Naive thymus-derived CD4-positive, alpha-beta T cell (primary cell): ENCODE measurements around the gene PRICKLE4. TPM values are rescaled to one million over a fixed set of nuclear protein-coding genes. Genes with fewer than 3 reads are reported as not detected.

ENCODE experiments used
- ATAC-seq: fragments of 150-1000 bp; cut with Tn5 transposase; 2 replicates; pipeline ENCODE4 v1.10.0; 2021; ENCODE audit warnings: mild to moderate bottlenecking, moderate library complexity
- CTCF ChIA-PET: fragments of 350-600 bp; sonication (Branson Sonifier 250); formaldehyde crosslinking; loops from one replicate; lab custom pipeline; 2021; ENCODE audit warnings: antibody characterized with exemption; lab: Charles Lee
- POLR2A ChIA-PET: fragments of 350-600 bp; sonication (Branson Sonifier 250); formaldehyde crosslinking; loops from one replicate; lab custom pipeline; 2021; ENCODE audit warnings: antibody characterized with exemption, inconsistent platforms; lab: Charles Lee
- DNase-seq, 9 donors: peaks; one replicate each; pipeline versions ENCODE4 v3.0.0 to v3.0.0-alpha.2; 2020 to 2022; ENCODE audit warnings: mixed read lengths in 1 of 9
- H3K27ac ChIP-seq: one replicate; pipeline ENCODE4 v1.7.0; 2013; ENCODE audit warnings: mild to moderate bottlenecking, low read depth, low read length, moderate library complexity
- H3K27me3 ChIP-seq, 2 donors: one replicate each; pipeline ENCODE4 v1.7.0; 2013; ENCODE audit warnings: low read length in 2 of 2, mild to moderate bottlenecking in 2 of 2, moderate library complexity in 2 of 2; ENCODE audit not compliant: control insufficient read depth in 2 of 2, insufficient read depth in 2 of 2
- H3K36me3 ChIP-seq, 3 experiments: 1 replicate in 2 of 3; 2 replicates in 1 of 3; pipeline ENCODE4 v1.7.0; 2013; ENCODE audit warnings: low read length in 3 of 3, mild to moderate bottlenecking in 3 of 3, moderate library complexity in 1 of 3; ENCODE audit not compliant: insufficient read depth in 3 of 3, control insufficient read depth in 2 of 3
- H3K4me1 ChIP-seq, 2 donors: one replicate each; pipeline ENCODE4 v1.7.0; 2013; ENCODE audit warnings: low read length in 2 of 2, mild to moderate bottlenecking in 2 of 2, moderate library complexity in 1 of 2; ENCODE audit not compliant: control insufficient read depth in 2 of 2, insufficient read depth in 2 of 2
- H3K4me3 ChIP-seq: 2 replicates; pipeline ENCODE4 v1.7.0; 2013; ENCODE audit warnings: mild to moderate bottlenecking, low read length
- H3K9me3 ChIP-seq, 3 experiments: 1 replicate in 2 of 3; 2 replicates in 1 of 3; pipeline ENCODE4 v1.7.0; 2013; ENCODE audit warnings: low read length in 3 of 3; ENCODE audit not compliant: control insufficient read depth in 2 of 3
- H3K27ac Mint-ChIP-seq, 9 donors: one replicate each; pipeline ENCODE4 v1.8.0; 2020 to 2022; ENCODE audit warnings: mixed read lengths in 9 of 9, mild to moderate bottlenecking in 8 of 9, moderate library complexity in 5 of 9, inconsistent platforms in 2 of 9
- H3K27me3 Mint-ChIP-seq, 5 donors: one replicate each; pipeline ENCODE4 v1.8.0; 2021 to 2022; ENCODE audit warnings: mixed read lengths in 5 of 5, mild to moderate bottlenecking in 1 of 5
- H3K36me3 Mint-ChIP-seq, 5 donors: one replicate each; pipeline ENCODE4 v1.8.0; 2020 to 2022; ENCODE audit warnings: mixed read lengths in 5 of 5, mild to moderate bottlenecking in 3 of 5, inconsistent platforms in 1 of 5
- H3K4me1 Mint-ChIP-seq, 7 donors: one replicate each; pipeline ENCODE4 v1.8.0; 2020 to 2022; ENCODE audit warnings: mixed read lengths in 7 of 7, mild to moderate bottlenecking in 3 of 7, inconsistent platforms in 1 of 7
- H3K4me3 Mint-ChIP-seq, 10 donors: one replicate each; pipeline ENCODE4 v1.8.0; 2020 to 2022; ENCODE audit warnings: mild to moderate bottlenecking in 10 of 10, mixed read lengths in 10 of 10, moderate library complexity in 6 of 10, inconsistent platforms in 2 of 10
- H3K9me3 Mint-ChIP-seq, 11 donors: one replicate each; pipeline ENCODE4 v1.8.0; 2020 to 2022; ENCODE audit warnings: mixed read lengths in 11 of 11, mild to moderate bottlenecking in 4 of 11, inconsistent platforms in 1 of 11, moderate library complexity in 1 of 11
- intact Hi-C, 2 donors: fragments of 100-400 bp; cut with micrococcal nuclease; formaldehyde crosslinking; loops; one replicate each; pipeline ENCODE4 v1.15.1; 2023
- polyA plus RNA-seq, 2 donors: library from polyadenylated mRNA; unstranded; fragments of 300-500 nt; fragmentation: Illumina TruSeq; gene quantifications; one replicate each; pipeline ENCODE4 v1.2.3, GENCODE V29; 2021
- total RNA-seq, 6 experiments: library from RNA in 5 of 6; stranded (reverse) in 5 of 6; gene quantifications; 1 replicate in 5 of 6; 2 replicates in 1 of 6; pipeline ENCODE4 v1.2.3 and lab custom pipeline; 2021 to 2026

Gene PRICKLE4
- total and polyA plus RNA-seq, 7 experiments from 2014 or later = 0.61 TPM; not detected in 6

GRCh38 chr6:41768545-41769308 is 11.9 kb upstream of the PRICKLE4 start:
- H3K9me3 ChIP-seq = no peaks in the 10 kb centered on the region
- intact Hi-C loops = no loop called here
- H3K27me3 Mint-ChIP-seq = no peaks in the 10 kb centered on the region
- DNase-seq (no peak), ATAC-seq (no peak)
- no peak overlapping the region for H3K4me3 ChIP-seq
- POLR2A ChIA-PET = no interaction called here
- H3K27ac Mint-ChIP-seq = peak overlapping the region in 5 of 9 donors; percentile 8 to 70 (median 23)
- H3K4me3 Mint-ChIP-seq = no peak overlapping the region
- H3K36me3 ChIP-seq = peaks cover 0 to 32% (median 0%) of the 10 kb centered on the region in 3 experiments
- no peaks in the 10 kb centered on the region for H3K4me1 ChIP-seq
- peaks cover 0 to 2% (median 0%) of the 10 kb centered on the region in 11 donors for H3K9me3 Mint-ChIP-seq
- H3K27me3 ChIP-seq = no peaks in the 10 kb centered on the region
- peaks cover 5 to 20% (median 7%) of the 10 kb centered on the region in 5 donors for H3K36me3 Mint-ChIP-seq
- H3K27ac ChIP-seq = no peak overlapping the region
- peaks cover 1 to 13% (median 6%) of the 10 kb centered on the region in 7 donors for H3K4me1 Mint-ChIP-seq
- CTCF ChIA-PET = interaction anchor here (1.0 to 1.1 kb wide), 2 partner anchors 19 to 399 kb away, joined by 3 read pairs; partner anchors contain the start of gene TOMM6

- H3K27ac ChIP-seq = no peak overlapping the region
- no peak overlapping the region for H3K4me3 ChIP-seq
- Mint-ChIP-seq H3K27me3 (no peaks in the 10 kb centered on the region), H3K4me1 (peaks cover 1 to 13% (median 6%) of the 10 kb centered on the region in 7 donors), H3K9me3 (peaks cover 0 to 2% (median 0%) of the 10 kb centered on the region in 11 donors), H3K4me3 (no peak overlapping the region), H3K27ac (peak overlapping the region in 2 of 9 donors; percentile 17 to 23), H3K36me3 (peaks cover 5 to 24% (median 11%) of the 10 kb centered on the region in 5 donors)
- CTCF ChIA-PET = interaction anchor here (1.1 kb wide), 1 partner anchor 18 kb away, joined by 3 read pairs; the partner anchor contains the start of gene TOMM6
- intact Hi-C loops = no loop called here
- H3K4me1 ChIP-seq = no peaks in the 10 kb centered on the region
- DNase-seq (no peak), ATAC-seq (no peak)
- H3K27me3 ChIP-seq = no peaks in the 10 kb centered on the region
- H3K9me3 ChIP-seq = no peaks in the 10 kb centered on the region
- POLR2A ChIA-PET = interaction anchor here (0.6 kb wide), 1 partner anchor 295 kb away, joined by 5 read pairs; no protein-coding TSS in a partner anchor
- peaks cover 0 to 35% (median 0%) of the 10 kb centered on the region in 3 experiments for H3K36me3 ChIP-seq
Observed at GRCh38 chr6:41769376-41769775, 11.2 kb upstream of the PRICKLE4 start.

GRCh38 chr6:41770381-41771057 is 10.1 kb upstream of the PRICKLE4 start:
- peak overlapping the region in 1 of 10 donors; percentile 34 for H3K4me3 Mint-ChIP-seq
- Histone ChIP-seq H3K36me3 (peaks cover 0 to 47% (median 0%) of the 10 kb centered on the region in 3 experiments), H3K27me3 (no peaks in the 10 kb centered on the region), H3K4me3 (no peak overlapping the region), H3K4me1 (no peaks in the 10 kb centered on the region), H3K9me3 (no peaks in the 10 kb centered on the region), H3K27ac (no peak overlapping the region)
- ChIA-PET POLR2A (no interaction called here), CTCF (interaction anchor here (0.8 kb wide), 1 partner anchor 11 kb away, joined by 3 read pairs; no protein-coding TSS in a partner anchor)
- H3K36me3 Mint-ChIP-seq = peaks cover 5 to 35% (median 17%) of the 10 kb centered on the region in 5 donors
- peaks cover 1 to 13% (median 6%) of the 10 kb centered on the region in 7 donors for H3K4me1 Mint-ChIP-seq
- no peak for DNase-seq
- ATAC-seq = no peak
- peaks cover 0 to 2% (median 0%) of the 10 kb centered on the region in 11 donors for H3K9me3 Mint-ChIP-seq
- no peak overlapping the region for H3K27ac Mint-ChIP-seq
- intact Hi-C loops = no loop called here
- no peaks in the 10 kb centered on the region for H3K27me3 Mint-ChIP-seq

GRCh38 chr6:41771058-41771983 is 9.3 kb upstream of the PRICKLE4 start:
- no peaks in the 10 kb centered on the region for H3K27me3 ChIP-seq
- DNase-seq (no peak), ATAC-seq (no peak)
- peaks cover 0 to under 1% (median 0%) of the 10 kb centered on the region in 11 donors for H3K9me3 Mint-ChIP-seq
- no peaks in the 10 kb centered on the region for H3K27me3 Mint-ChIP-seq
- peaks cover 5 to 38% (median 17%) of the 10 kb centered on the region in 5 donors for H3K36me3 Mint-ChIP-seq
- no peak overlapping the region for H3K27ac Mint-ChIP-seq
- H3K9me3 ChIP-seq = no peaks in the 10 kb centered on the region
- peaks cover 1 to 13% (median 6%) of the 10 kb centered on the region in 7 donors for H3K4me1 Mint-ChIP-seq
- H3K36me3 ChIP-seq = peaks cover 0 to 50% (median 0%) of the 10 kb centered on the region in 3 experiments
- intact Hi-C loops = no loop called here
- H3K4me3 Mint-ChIP-seq = no peak overlapping the region
- H3K4me3 ChIP-seq = no peak overlapping the region
- H3K4me1 ChIP-seq = no peaks in the 10 kb centered on the region
- ChIA-PET CTCF (no interaction called here), POLR2A (no interaction called here)
- no peak overlapping the region for H3K27ac ChIP-seq

GRCh38 chr6:41774841-41775240 is 5.7 kb upstream of the PRICKLE4 start:
- H3K36me3 Mint-ChIP-seq = peaks cover 5 to 38% (median 17%) of the 10 kb centered on the region in 5 donors
- peaks cover 6 to 16% (median 11%) of the 10 kb centered on the region in 7 donors for H3K4me1 Mint-ChIP-seq
- no peak overlapping the region for H3K27ac ChIP-seq
- H3K9me3 Mint-ChIP-seq = peaks cover 0 to 2% (median 0%) of the 10 kb centered on the region in 11 donors
- POLR2A ChIA-PET = interaction anchor here (1.0 kb wide), 1 partner anchor 12 kb away, joined by 3 read pairs; the partner anchor contains the start of gene TOMM6
- CTCF ChIA-PET = interaction anchor here (1.0 to 1.5 kb wide), 2 partner anchors 172 to 254 kb away, joined by 3 to 6 read pairs; no protein-coding TSS in a partner anchor
- H3K4me1 ChIP-seq = peaks cover 5 to 7% of the 10 kb centered on the region in 2 donors
- no peak overlapping the region for H3K4me3 Mint-ChIP-seq
- H3K27me3 Mint-ChIP-seq = no peaks in the 10 kb centered on the region
- DNase-seq (no peak), ATAC-seq (no peak)
- intact Hi-C loops = no loop called here
- peaks cover 0 to 60% (median 0%) of the 10 kb centered on the region in 3 experiments for H3K36me3 ChIP-seq
- no peak overlapping the region for H3K4me3 ChIP-seq
- H3K27ac Mint-ChIP-seq = no peak overlapping the region
- H3K27me3 ChIP-seq = no peaks in the 10 kb centered on the region
- H3K9me3 ChIP-seq = no peaks in the 10 kb centered on the region
